Neural cell (in vitro differentiated cells): Measurements from ENCODE around the gene LHFPL6.

Experiments used
- CTCF ChIP-seq: fragments of 450-650 bp; IDR thresholded peaks from 2 replicates; pipeline ENCODE4 v1.5.1; 2014; ENCODE audit warnings: antibody characterized with exemption, mild to moderate bottlenecking, moderate library complexity; ENCODE audit not compliant: poor library complexity, severe bottlenecking
- EP300 ChIP-seq: fragments of 450-650 bp; conservative IDR thresholded peaks from 2 replicates; pipeline ENCODE4 v1.6.1; 2014; ENCODE audit warnings: antibody characterized with exemption, mild to moderate bottlenecking, moderate library complexity; ENCODE audit not compliant: poor library complexity, severe bottlenecking
- EZH2 ChIP-seq: fragments of 200-600, 300-800 bp; shearing (Covaris generic), sonication (generic); IDR thresholded peaks from 2 replicates; pipeline ENCODE4 v1.6.1; 2014; ENCODE audit warnings: antibody characterized with exemption, low read length, borderline replicate concordance, mild to moderate bottlenecking; ENCODE audit not compliant: insufficient read depth, poor library complexity, severe bottlenecking
- MXI1 ChIP-seq: fragments of 450-650 bp; conservative IDR thresholded peaks from 2 replicates; pipeline ENCODE4 v1.6.1; 2014; ENCODE audit warnings: antibody characterized with exemption, mild to moderate bottlenecking; ENCODE audit not compliant: poor library complexity, severe bottlenecking
- POLR2AphosphoS5 ChIP-seq: IDR thresholded peaks from 2 replicates; pipeline ENCODE4 v1.6.1; 2012
- RAD21 ChIP-seq: fragments of 450-650 bp; conservative IDR thresholded peaks from 2 replicates; pipeline ENCODE4 v1.6.1; 2014; ENCODE audit warnings: antibody characterized with exemption, mild to moderate bottlenecking, moderate library complexity
- REST ChIP-seq: IDR thresholded peaks from 2 replicates; pipeline ENCODE4 v1.6.1; 2012; ENCODE audit warnings: borderline replicate concordance
- SMC3 ChIP-seq: fragments of 450-650 bp; conservative IDR thresholded peaks from 2 replicates; pipeline ENCODE4 v1.6.1; 2014; ENCODE audit warnings: antibody characterized with exemption, mild to moderate bottlenecking, moderate library complexity; ENCODE audit not compliant: poor library complexity
- TAF1 ChIP-seq: IDR thresholded peaks from 2 replicates; pipeline ENCODE4 v1.6.1; 2012; ENCODE audit warnings: low read depth

GRCh38 chr13:39494006-39494405, 109.0 kb downstream of the LHFPL6 start:
- TF ChIP-seq CTCF: no peak
- TF ChIP-seq POLR2AphosphoS5: no peak
- no peak for TF ChIP-seq SMC3
- TF ChIP-seq EP300: no peak
- no peak for TF ChIP-seq EZH2
- no peak for TF ChIP-seq RAD21
- TF ChIP-seq MXI1: no peak
- TF ChIP-seq TAF1: no peak
- TF ChIP-seq REST: no peak
